Spleen (tissue), 3 donors: ENCODE results near the gene TUBB6.

Experiments used
- POLR2A ChIP-seq, 3 donors: fragments of 450-650 bp; IDR thresholded peaks; one replicate each; pipeline ENCODE4 v1.5.1; 2017; ENCODE audit warnings: antibody characterized with exemption in 3 of 3, mild to moderate bottlenecking in 1 of 3
- POLR2AphosphoS5 ChIP-seq, 3 donors: sonication (generic); formaldehyde crosslinking; IDR thresholded peaks; one replicate each; pipeline ENCODE4 v1.5.1; 2017; ENCODE audit warnings: antibody characterized with exemption in 3 of 3

DNA sequence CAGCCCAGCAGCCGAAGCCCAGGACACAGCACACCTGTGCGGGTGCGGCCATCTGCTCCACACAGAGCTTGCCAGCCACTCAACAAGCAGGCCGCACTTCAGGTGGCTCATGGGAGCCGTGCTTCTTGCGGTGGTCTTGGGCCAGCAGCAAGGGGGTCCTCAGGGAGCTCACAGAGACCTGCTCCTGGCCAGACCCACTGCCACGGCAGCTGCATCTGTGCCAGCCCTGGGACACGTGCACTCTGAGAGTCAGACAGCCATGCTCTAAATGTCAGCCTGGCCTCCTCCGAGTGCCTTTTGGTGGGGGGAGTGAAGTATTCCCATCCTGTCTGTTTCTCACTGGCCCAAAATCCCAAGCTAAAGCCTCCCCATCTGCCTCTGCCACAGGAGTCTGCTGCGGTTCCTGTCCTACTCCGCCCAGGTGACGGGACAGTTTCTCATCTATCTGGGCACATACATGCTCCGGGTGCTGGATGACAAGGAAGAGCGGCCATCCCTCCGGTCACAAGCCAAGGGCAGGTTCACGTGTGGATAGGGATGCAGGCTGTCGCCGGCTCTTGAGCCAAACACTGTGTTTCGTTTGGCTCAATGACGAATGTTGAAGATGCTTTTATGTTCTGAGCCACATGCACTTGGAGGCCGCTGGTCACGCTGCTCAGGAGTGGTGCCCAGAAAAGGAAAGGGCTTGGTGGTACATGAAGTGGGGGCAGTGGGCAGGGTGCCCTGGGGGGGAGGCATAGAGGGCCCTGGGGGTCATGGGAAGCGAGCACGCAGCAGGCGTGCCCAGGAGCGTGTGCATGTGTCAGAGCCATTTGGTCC is 31.1 kb upstream of the TUBB6 start:
- TF ChIP-seq POLR2A (IDR thresholded peaks at IDR 0.05) (no peak), POLR2AphosphoS5 (IDR thresholded peaks at IDR 0.05) (no peak)
